Activated T-cell treated with anti-CD3 and anti-CD28 coated beads for 48 hours (primary cell): ENCODE measurements around the gene SLC6A4.
A peak's percentile ranks its signal among the peaks of the same experiment; 100 is the strongest.
"Not testable (repeated sequence)": the region's sequence is repeated elsewhere in the genome, so short reads cannot be mapped to it uniquely, and the experiment has no call there.

ENCODE experiments used
- DNase-seq: peaks from one replicate; pipeline ENCODE4 v3.0.0-alpha.2; 2020; ENCODE audit warnings: low read depth

SLC6A4 gene

GRCh38 chr17:30219315-30219714 lies 16.2 kb downstream of the SLC6A4 start:
- no peak for DNase-seq

- DNase-seq: no peak
Measured at GRCh38 chr17:30218799-30219198, 16.7 kb downstream of the SLC6A4 start.

- DNase-seq: no peak
Measured at GRCh38 chr17:30217746-30218245, 17.7 kb downstream of the SLC6A4 start.

DNA sequence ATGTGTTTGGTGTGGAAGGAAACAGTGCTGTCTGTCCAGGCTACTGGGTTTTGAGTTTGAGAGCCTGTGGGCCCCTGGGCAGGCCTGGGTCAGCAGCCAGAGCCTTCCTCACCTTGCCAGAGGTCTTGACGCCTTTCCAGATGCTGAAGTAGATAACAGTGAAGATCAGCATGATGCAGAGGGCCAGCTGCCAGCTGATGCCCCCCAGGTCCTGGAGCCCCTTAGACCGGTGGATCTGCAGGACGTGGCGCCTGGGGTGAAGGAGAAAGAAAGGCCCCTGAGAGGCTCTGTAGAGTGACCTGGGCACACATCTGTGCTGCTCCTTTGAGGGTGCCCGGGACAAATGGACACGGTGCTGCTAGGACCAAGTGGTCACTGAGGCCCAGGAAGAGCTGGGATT lies 18.4 kb downstream of the SLC6A4 start:
- no peak for DNase-seq

GRCh38 chr17:30212750-30213149 lies 22.7 kb downstream of the SLC6A4 start:
- DNase-seq: no peak

GRCh38 chr17:30211371-30211770 lies 24.1 kb downstream of the SLC6A4 start:
- no peak for DNase-seq

- no peak for DNase-seq
Measured at GRCh38 chr17:30210901-30211300, 24.6 kb downstream of the SLC6A4 start.

DNA sequence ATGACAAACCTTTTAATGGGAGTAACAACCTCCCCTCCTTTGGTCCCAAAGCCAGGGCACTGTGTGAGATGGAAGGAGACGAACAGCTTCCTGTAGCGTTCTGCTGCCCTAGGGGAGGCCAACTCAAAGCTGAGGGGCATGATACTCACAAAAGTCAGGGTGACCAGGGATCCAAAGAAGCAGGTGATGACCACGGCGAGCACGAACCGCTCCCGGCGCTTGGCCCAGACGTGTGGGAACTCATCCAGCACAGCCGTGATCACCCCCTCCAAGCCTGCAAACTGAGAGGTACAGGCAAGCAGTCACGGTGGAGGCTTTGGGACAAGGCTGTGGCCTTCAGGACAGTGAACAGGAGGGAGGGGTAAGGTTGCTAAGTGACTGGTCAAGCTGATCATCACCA lies 25.1 kb downstream of the SLC6A4 start:
- no peak for DNase-seq

DNA sequence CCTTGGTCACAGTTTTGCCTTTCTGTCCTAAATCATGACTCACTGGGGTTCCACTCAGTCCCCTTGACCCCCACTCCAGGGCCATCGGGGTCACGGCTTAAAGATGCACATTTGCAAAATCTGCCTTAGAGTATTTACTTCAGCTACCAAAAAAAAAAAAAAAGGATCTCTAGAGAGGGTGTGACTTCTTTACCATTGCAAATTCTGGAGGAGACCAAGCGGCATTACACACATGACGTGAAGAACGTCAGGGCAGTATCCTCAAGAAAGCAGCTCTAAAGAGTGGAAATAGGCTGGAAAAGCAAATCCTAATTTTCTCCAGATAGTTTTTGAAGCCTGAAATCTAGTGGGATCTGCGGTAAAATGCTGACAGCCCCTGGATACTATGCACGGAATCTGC lies 25.6 kb downstream of the SLC6A4 start:
- no peak for DNase-seq

DNA sequence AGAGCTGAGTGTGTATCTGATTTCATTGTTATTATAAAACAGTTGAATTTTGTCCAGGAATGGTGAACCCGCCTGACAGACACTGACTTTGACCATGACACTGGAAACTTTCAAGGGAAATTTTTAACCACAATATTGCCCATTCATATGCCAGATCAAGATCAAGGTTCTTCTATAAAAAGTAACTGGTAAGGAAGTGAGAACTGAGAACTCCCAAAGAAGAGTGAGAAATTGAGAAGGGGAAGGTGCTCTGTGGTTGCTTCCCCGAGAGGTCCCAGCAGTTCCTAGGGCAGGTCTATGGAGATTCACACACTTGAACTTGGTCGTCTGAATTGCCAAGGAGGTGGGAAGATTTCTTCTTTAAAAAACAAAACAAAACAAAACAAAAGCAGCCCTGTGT lies 27.3 kb downstream of the SLC6A4 start:
- no peak for DNase-seq

DNA sequence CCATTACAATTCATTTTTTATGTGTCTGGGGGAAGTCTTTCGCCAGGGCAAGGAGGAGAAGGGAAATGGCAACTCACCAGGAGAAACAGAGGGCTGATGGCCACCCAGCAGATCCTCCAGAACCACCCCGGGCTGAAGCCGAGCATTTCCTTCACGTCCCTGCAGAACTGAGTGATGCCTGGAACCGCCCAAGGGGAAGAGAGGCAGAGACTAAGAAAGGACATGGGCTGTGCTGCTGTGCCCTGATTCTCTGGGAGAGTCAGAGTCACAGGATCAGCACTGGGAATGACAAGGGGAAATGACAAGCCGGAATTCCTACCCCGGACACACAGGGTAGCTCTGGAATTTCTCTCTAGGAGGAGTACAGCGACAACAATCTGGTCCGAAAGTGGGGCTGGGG lies 27.8 kb downstream of the SLC6A4 start:
- DNase-seq: no peak

- DNase-seq: no peak
Measured at GRCh38 chr17:30203471-30203981, 32.0 kb downstream of the SLC6A4 start.

DNA sequence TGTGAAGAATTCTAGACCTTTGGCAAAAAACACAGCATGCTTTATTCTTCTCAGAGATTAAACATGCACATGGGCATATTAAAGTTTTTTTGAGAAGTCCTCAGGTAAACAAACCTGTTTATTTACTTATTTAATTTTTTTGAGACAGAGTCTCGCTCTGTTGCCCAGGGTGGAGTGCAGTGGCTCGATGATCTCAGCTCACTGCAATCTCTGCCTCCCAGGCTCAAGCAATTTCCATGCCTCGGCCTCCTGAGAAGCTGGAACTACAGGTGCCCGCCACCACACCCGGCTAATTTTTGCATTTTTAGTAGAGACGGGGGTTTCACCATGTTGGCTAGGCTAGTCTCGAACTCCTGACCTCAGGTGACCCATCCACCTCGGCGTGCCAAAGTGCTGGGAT lies 34.8 kb downstream of the SLC6A4 start:
- not testable (repeated sequence) for DNase-seq

- no peak for DNase-seq
Measured at GRCh38 chr17:30200106-30200505, 35.4 kb downstream of the SLC6A4 start.

- no peak for DNase-seq
Measured at GRCh38 chr17:30199600-30199999, 35.9 kb downstream of the SLC6A4 start.

DNA sequence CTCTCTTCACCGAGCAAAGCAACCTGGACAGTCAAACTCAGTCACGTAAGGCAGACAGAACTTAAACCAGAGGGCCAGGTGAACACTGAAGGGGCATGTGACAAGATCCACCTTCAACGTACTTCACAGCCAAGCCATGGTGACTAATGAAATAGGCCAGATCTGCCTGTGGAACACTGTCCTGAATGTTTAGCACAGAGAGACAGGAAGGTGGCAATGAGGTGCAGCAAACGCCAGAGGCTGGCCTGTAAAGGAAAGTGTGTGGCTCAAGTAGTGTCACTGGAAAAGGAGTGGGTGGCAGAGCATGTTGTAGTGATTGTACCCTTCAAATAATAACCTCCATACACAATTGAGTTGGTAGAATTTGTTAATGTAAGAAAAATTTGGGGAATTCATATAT lies 38.1 kb downstream of the SLC6A4 start:
- no peak for DNase-seq

GRCh38 chr17:30196504-30196903 lies 39.0 kb downstream of the SLC6A4 start:
- no peak for DNase-seq

- no peak for DNase-seq
Measured at GRCh38 chr17:30191072-30191471, 44.4 kb downstream of the SLC6A4 start.

GRCh38 chr17:30188211-30188939 lies 47.1 kb downstream of the SLC6A4 start:
- no peak for DNase-seq

DNA sequence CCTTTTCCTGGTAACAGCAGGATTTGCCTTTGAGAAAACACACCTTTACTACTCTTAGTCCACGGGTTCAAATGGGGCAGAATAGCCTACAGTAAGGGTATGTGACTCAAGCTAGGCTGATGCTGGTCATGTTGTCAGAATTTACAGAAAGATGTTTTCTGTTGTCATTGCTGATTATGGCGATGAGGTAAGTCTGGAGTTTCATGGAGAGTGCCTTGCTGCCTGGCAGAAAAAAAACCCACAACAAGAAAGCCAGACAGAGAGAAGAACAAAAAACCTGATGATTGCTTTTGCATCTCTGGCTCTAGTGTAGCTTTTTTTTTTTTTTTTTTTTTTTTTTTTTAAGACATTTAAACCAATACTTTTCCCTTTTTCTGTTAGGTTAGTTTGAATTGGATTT lies 47.9 kb downstream of the SLC6A4 start:
- no peak for DNase-seq

DNA sequence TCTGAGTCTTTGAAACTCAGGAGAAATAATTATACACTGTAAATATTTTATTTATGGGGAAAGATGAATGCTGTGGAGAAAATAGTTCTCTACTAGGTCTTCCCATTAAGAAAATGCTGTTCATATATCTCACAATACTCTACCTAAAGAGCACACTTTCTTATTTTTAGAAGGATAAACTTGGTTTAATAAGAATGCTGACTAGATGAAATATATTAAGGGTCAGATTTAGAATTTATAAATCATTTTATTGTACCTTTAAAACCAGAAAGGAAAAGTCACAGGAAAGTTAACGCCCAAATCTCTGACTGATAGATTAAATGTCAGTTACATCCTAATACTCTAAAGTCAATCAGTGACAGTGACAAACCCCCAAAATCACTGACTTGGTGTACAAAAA lies 48.7 kb downstream of the SLC6A4 start:
- no peak for DNase-seq

DNA sequence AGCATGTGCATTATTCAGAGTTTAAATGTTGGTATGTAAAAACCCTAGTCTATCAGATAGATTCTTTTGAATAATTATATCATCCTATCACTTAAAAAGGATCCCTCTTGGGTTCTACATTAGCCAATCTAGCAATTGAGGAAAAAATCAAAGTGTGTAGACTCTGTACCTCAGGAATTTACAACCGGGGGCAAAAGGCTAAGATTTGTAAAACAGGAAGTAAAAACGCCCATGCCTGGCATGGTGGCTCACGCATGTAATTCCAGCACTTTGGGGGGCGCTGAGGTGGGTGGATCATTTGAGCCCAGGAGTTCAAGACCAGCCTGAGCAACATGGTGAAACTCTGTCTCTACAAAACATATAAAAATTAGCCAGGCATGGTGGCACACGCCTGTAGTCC lies 58.6 kb downstream of the SLC6A4 start:
- DNase-seq: no peak

DNA sequence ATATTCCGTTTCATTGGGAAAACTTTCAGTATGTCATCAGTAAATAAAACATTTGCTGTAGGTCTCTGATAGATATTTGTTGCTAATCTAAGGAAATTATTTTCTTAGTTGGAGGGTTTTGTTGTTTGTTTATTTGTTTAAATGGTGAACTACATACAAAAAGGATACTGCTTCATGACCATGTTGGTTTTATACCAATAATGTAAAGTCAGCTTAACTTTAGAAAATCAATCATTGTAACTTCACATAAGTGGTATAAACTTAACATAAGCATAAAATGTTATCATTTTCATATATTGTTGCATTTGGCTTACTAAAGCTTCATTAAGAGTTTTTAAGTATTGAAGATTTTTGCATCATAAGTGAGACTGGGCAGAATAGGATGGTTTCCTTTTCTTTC lies 60.9 kb downstream of the SLC6A4 start:
- DNase-seq: no peak

GRCh38 chr17:30173649-30174048 lies 61.8 kb downstream of the SLC6A4 start:
- DNase-seq: peak; percentile 4
